Measurements from ENCODE around the gene HOXC5.

- no peak for TF ChIP-seq CTCF (IDR thresholded peaks at IDR 0.05)
- no peak for TF ChIP-seq ZFX (IDR thresholded peaks at IDR 0.05; ENCODE audit: borderline replicate concordance)
These were observed 13.9 kb downstream of the HOXC5 start for GRCh38 chr12:54046809-54047159.
